HL-60 (cell line): ENCODE measurements around the gene DPEP1.

ENCODE experiments used
- CTCF ChIP-seq: IDR thresholded peaks from one replicate; pipeline ENCODE4 v1.5.1; 2011; ENCODE audit warnings: low read length, control low read depth, inconsistent platforms; ENCODE audit not compliant: insufficient read depth
- POLR2AphosphoS5 ChIP-seq: IDR thresholded peaks from 2 replicates; pipeline ENCODE4 v1.6.1; 2012; ENCODE audit warnings: low read depth
- SPI1 ChIP-seq: IDR thresholded peaks from 2 replicates; pipeline ENCODE4 v1.6.1; 2012; ENCODE audit warnings: low read depth, mild to moderate bottlenecking, borderline replicate concordance

- TF ChIP-seq CTCF (no peak), SPI1 (no peak), POLR2AphosphoS5 (no peak)
Measured at GRCh38 chr16:89646906-89647305, 33.5 kb downstream of the DPEP1 start.
